Trophoblast cell (in vitro differentiated cells and primary cell): ENCODE data around the gene PPP1R14D.

ENCODE experiments used
- DNase-seq, 2 donors: peaks; one replicate each; pipeline ENCODE4 v3.0.0-alpha.2; 2016
- H2AFZ ChIP-seq: 2 replicates; pipeline ENCODE4 v1.6.1; 2013; ENCODE audit warnings: low read length, moderate library complexity, mild to moderate bottlenecking; ENCODE audit not compliant: insufficient read depth, poor library complexity
- H2AK5ac ChIP-seq: 2 replicates; pipeline ENCODE4 v1.6.1; 2013; ENCODE audit warnings: mild to moderate bottlenecking, low read length
- H2BK120ac ChIP-seq: 2 replicates; pipeline ENCODE4 v1.6.1; 2013; ENCODE audit warnings: low read length, mild to moderate bottlenecking, moderate library complexity; ENCODE audit not compliant: insufficient read depth, poor library complexity
- H2BK12ac ChIP-seq: 2 replicates; pipeline ENCODE4 v1.6.1; 2013; ENCODE audit warnings: mild to moderate bottlenecking, low read length, moderate library complexity
- H2BK5ac ChIP-seq: 2 replicates; pipeline ENCODE4 v1.6.1; 2013; ENCODE audit warnings: low read length, low read depth, moderate library complexity, mild to moderate bottlenecking; ENCODE audit not compliant: poor library complexity
- H3K14ac ChIP-seq: 2 replicates; pipeline ENCODE4 v1.6.1; 2013; ENCODE audit warnings: mild to moderate bottlenecking, low read length
- H3K18ac ChIP-seq: 2 replicates; pipeline ENCODE4 v1.6.1; 2013; ENCODE audit warnings: mild to moderate bottlenecking, low read length
- H3K23ac ChIP-seq: 2 replicates; pipeline ENCODE4 v1.6.1; 2013; ENCODE audit warnings: low read length
- H3K27ac ChIP-seq: 2 replicates; pipeline ENCODE4 v1.5.1; 2013; ENCODE audit warnings: low read depth, mild to moderate bottlenecking, inconsistent platforms, low read length, moderate library complexity
- H3K27me3 ChIP-seq: 2 replicates; pipeline ENCODE4 v1.6.1; 2013; ENCODE audit warnings: inconsistent platforms, mild to moderate bottlenecking, low read length, moderate library complexity; ENCODE audit not compliant: insufficient read depth
- H3K36me3 ChIP-seq, 2 experiments: 1 replicate in 1 of 2; 2 replicates in 1 of 2; pipeline ENCODE4 v1.6.1; 2013; ENCODE audit warnings: low read length in 2 of 2, mild to moderate bottlenecking in 2 of 2, moderate library complexity in 1 of 2; ENCODE audit not compliant: insufficient read depth in 2 of 2, control insufficient read depth in 1 of 2
- H3K4ac ChIP-seq: 2 replicates; pipeline ENCODE4 v1.6.1; 2013; ENCODE audit warnings: low read depth, mild to moderate bottlenecking, low read length, moderate library complexity
- H3K4me1 ChIP-seq, 2 experiments: 1 replicate in 1 of 2; 2 replicates in 1 of 2; pipeline ENCODE4 v1.6.1; 2013; ENCODE audit warnings: low read length in 2 of 2, mild to moderate bottlenecking in 2 of 2, moderate library complexity in 1 of 2; ENCODE audit not compliant: insufficient read depth in 2 of 2, control insufficient read depth in 1 of 2
- H3K4me2 ChIP-seq: 2 replicates; pipeline ENCODE4 v1.6.1; 2013; ENCODE audit warnings: inconsistent platforms, mild to moderate bottlenecking, low read length, moderate library complexity
- H3K4me3 ChIP-seq: 2 replicates; pipeline ENCODE4 v1.5.1; 2013; ENCODE audit warnings: mild to moderate bottlenecking, low read depth, low read length, inconsistent platforms
- H3K79me1 ChIP-seq: one replicate; pipeline ENCODE4 v1.6.1; 2013; ENCODE audit warnings: low read length
- H3K79me2 ChIP-seq: 2 replicates; pipeline ENCODE4 v1.6.1; 2013; ENCODE audit warnings: low read length, mild to moderate bottlenecking; ENCODE audit not compliant: control insufficient read depth, insufficient read depth, poor library complexity
- H3K9ac ChIP-seq: 2 replicates; pipeline ENCODE4 v1.6.1; 2013; ENCODE audit warnings: mild to moderate bottlenecking, low read length
- H3K9me3 ChIP-seq: 2 replicates; pipeline ENCODE4 v1.6.1; 2013; ENCODE audit warnings: low read depth, mild to moderate bottlenecking, control low read depth, inconsistent platforms, low read length; ENCODE audit not compliant: insufficient read depth
- H4K12ac ChIP-seq: 2 replicates; pipeline ENCODE4 v1.6.1; 2013; ENCODE audit warnings: low read depth, mild to moderate bottlenecking, low read length, moderate library complexity
- H4K8ac ChIP-seq: 2 replicates; pipeline ENCODE4 v1.6.1; 2013; ENCODE audit warnings: low read depth, mild to moderate bottlenecking, low read length, moderate library complexity
- H4K91ac ChIP-seq: one replicate; pipeline ENCODE4 v1.6.1; 2013; ENCODE audit warnings: low read depth, mild to moderate bottlenecking, low read length, moderate library complexity
- WGBS: extraction: QIAGEN DNeasy Blood & Tissue Kit; methylation state at CpG from one replicate; pipeline ENCODE4 v1.1.7; 2013; ENCODE audit warnings: missing lambda C conversion rate; ENCODE audit not compliant: insufficient read length, insufficient coverage; ENCODE audit errors: extremely low coverage; 5-methylcytosine and 5-hydroxymethylcytosine counted together

PPP1R14D gene

DNA sequence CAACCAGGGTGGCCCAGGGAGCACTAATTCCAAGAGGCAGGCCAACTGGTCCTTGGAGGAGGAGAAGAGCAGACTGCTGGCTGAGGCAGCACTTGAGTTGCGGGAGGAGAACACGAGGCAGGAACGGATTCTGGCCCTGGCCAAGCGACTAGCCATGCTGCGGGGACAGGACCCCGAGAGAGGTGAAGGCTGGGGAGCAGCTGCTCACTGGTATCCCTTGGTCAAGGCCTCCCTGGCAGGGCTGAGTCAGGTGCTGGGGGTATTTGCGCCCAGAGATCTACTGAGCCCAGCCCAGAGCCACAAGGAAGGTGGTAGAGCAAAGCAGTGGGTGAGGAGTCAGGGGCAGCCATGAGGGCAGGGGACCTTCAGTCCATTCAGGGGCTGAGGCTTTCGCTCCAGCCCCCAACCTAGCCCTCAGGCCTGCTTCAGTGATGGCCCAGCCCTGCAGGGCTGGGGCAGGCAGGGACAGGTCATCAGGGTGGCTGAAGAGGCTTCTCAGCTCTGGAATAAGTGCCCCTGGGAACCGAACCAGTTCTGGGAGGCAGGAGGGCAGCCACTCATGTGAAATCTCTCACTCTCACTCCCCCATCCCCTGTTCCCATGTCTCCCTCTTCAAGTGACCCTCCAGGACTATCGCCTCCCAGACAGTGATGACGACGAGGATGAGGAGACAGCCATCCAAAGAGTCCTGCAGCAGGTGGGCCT is 15.6 kb downstream of the PPP1R14D start:
- Histone ChIP-seq H3K27ac (no peak overlapping the region), H2BK120ac (no peak overlapping the region), H2BK12ac (no peak overlapping the region), H4K91ac (no peak overlapping the region), H2AFZ (no peak overlapping the region), H3K4me1 (peaks cover 8 to 9% of the 10 kb centered on the region in 2 experiments), H3K4ac (no peak overlapping the region), H2BK5ac (no peak overlapping the region), H3K27me3 (no peaks in the 10 kb centered on the region), H4K12ac (no peak overlapping the region), H3K79me1 (peaks cover under 1% of the 10 kb centered on the region), H3K36me3 (peaks cover 19 to 23% of the 10 kb centered on the region in 2 experiments), H3K23ac (no peak overlapping the region), H3K9ac (no peak overlapping the region), H3K9me3 (no peaks in the 10 kb centered on the region), H3K18ac (no peak overlapping the region), H2AK5ac (no peak overlapping the region), H3K79me2 (no peaks in the 10 kb centered on the region), H4K8ac (no peak overlapping the region), H3K4me3 (no peak overlapping the region), H3K4me2 (no peak overlapping the region), H3K14ac (no peak overlapping the region)
- WGBS, result no CpG with 5 or more reads among the region's 12 CpGs
- DNase-seq, result no peak

DNA sequence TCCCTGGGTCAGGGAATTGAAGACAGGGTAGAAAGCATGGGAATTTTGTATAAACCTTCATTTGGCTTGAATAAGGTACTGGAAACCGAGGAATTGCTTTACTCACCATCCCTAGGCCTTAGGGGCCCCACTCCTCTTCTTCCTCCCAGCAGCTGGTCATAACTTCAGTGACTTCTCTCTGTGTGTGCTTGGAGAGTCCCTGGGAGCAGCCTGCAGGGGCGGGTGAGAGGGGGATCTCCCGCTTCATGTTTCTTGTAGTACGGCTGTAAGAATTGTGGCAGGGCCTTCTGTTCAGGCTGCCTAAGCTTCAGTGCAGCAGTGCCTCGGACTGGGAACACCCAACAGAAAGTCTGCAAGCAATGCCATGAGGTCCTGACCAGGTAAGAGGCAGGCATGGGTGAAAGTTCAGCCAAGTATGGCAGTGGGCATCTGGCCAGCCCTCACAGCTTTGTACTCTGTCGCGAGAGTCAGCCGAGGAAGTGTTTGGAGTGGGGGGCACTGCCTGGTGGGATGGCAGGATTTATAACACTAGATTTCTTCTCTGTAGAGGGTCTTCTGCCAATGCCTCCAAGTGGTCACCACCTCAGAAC is 19.6 kb downstream of the PPP1R14D start:
- H2BK120ac ChIP-seq, result no peak overlapping the region
- no peak overlapping the region for H3K9ac ChIP-seq
- H3K9me3 ChIP-seq, result peaks cover 3% of the 10 kb centered on the region
- H3K27me3 ChIP-seq, result no peaks in the 10 kb centered on the region
- peaks cover 7% of the 10 kb centered on the region for H3K79me2 ChIP-seq
- no peak overlapping the region for H3K4me2 ChIP-seq
- no CpG with 5 or more reads among the region's 8 CpGs for WGBS
- H2AFZ ChIP-seq, result no peak overlapping the region
- no peak overlapping the region for H3K27ac ChIP-seq
- no peak overlapping the region for H4K91ac ChIP-seq
- H3K4me1 ChIP-seq, result peaks cover 3 to 9% of the 10 kb centered on the region in 2 experiments
- no peak overlapping the region for H3K23ac ChIP-seq
- no peak overlapping the region for H3K14ac ChIP-seq
- no peak overlapping the region for H4K12ac ChIP-seq
- H3K4ac ChIP-seq, result no peak overlapping the region
- no peak overlapping the region for H2BK5ac ChIP-seq
- DNase-seq, result no peak
- peaks cover 16 to 19% of the 10 kb centered on the region in 2 experiments for H3K36me3 ChIP-seq
- no peak overlapping the region for H4K8ac ChIP-seq
- H3K79me1 ChIP-seq, result peaks cover 10% of the 10 kb centered on the region
- H3K4me3 ChIP-seq, result no peak overlapping the region
- H3K18ac ChIP-seq, result no peak overlapping the region
- H2BK12ac ChIP-seq, result no peak overlapping the region
- H2AK5ac ChIP-seq, result no peak overlapping the region

DNA sequence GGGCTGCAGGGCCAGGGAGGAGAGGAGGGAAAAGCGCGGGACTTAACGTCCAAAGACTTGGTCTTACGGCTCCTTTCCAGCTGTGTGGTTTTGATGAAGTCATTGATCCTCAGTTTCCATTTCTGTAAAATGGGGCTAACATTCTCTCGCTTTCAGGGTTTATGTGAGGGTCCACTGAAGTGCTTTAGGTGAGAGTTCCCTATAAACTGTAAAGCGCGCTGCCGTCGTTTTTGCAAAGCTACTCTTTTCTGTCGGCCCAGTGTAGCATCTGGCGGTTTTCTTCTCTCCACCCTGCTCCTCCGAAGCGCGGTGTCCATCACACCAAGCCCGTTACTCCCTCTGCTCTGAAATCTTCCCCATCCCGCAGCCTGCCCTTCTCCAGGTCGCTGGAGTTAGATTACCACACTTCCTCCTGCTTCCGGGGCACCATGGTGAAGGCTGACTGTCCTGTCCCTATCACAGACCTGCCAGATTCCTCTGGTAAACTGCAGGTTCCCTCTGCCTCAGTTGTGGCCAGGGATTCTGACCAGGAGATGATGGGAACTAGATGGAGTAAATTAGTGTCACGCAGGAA is 20.5 kb downstream of the PPP1R14D start:
- Histone ChIP-seq H3K79me2 (peaks cover 7% of the 10 kb centered on the region), H4K91ac (peak overlapping the region; percentile 53), H3K36me3 (peaks cover 9 to 11% of the 10 kb centered on the region in 2 experiments), H3K9ac (peak overlapping the region; percentile 57), H3K4me3 (peak overlapping the region; percentile 79), H3K27me3 (no peaks in the 10 kb centered on the region), H3K23ac (no peak overlapping the region), H3K27ac (no peak overlapping the region), H3K4me1 (peaks cover 3 to 9% of the 10 kb centered on the region in 2 experiments), H3K14ac (peak overlapping the region; percentile 83), H3K9me3 (peaks cover 3% of the 10 kb centered on the region), H2AFZ (peak overlapping the region; percentile 78), H4K8ac (peak overlapping the region; percentile 78), H2BK120ac (no peak overlapping the region), H2BK12ac (no peak overlapping the region), H3K4me2 (peak overlapping the region; percentile 73), H4K12ac (peak overlapping the region; percentile 78), H2AK5ac (peak overlapping the region; percentile 51), H3K18ac (peak overlapping the region; percentile 85), H3K79me1 (peaks cover 10% of the 10 kb centered on the region), H3K4ac (peak overlapping the region; percentile 55), H2BK5ac (no peak overlapping the region)
- no peak for DNase-seq
- WGBS, result no CpG with 5 or more reads among the region's 19 CpGs

DNA sequence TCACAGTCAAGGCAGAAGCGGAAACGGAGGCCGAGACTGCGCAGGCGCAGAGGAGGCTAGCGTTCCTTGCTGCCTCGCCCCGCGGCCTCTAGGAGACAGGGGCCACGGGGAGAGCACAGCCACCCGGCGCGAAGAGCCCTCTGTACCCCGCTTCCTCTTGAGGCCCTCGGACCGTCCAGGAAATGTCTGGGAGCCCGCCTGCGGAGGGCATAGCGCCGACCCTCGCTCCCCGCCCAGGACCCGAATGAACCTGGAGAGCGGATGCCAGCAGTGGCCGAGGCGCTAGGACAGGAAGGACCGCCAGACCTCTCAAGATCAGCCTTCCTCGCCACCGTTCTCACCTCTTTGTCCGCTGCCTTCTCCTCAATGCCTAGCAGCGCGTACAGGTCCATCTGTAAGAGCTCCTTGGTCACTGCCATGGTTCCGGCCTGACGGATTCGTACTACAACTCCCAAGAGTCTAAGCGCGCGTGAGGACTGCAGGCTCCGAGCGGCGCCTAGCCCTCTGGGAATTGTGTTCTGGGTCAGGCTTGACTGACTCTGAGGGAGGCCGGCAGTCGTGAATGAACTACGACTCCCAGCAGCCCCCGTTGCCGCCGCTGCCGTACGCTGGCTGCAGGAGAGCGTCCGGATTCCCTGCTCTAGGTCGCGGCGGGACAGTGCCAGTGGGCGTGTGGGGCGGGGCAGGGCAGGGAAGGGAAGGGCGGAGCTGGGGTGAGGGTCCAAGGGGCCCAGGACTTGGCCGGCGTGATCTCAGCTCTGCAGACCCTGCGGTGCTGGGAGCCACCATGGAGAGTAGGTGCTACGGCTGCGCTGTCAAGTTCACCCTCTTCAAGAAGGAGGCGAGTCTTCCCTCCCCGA is 21.2 kb downstream of the PPP1R14D start, which contains the start of the genes DNAJC17 and ZFYVE19:
DNAJC17 (minus strand) TSS at position 446 of the 860 bp plus-strand sequence; CDS start at position 419, 27 bp downstream.
ZFYVE19 (plus strand) TSS at position 62 of the 860 bp plus-strand sequence; CDS start at position 563, 501 bp downstream.
- H3K4ac ChIP-seq, result peak within 1 kb of the TSS; percentile 77
- peak within 1 kb of the TSS; percentile 88 for H3K9ac ChIP-seq
- H3K4me2 ChIP-seq, result peak within 1 kb of the TSS; percentile 73
- H4K91ac ChIP-seq, result peak within 1 kb of the TSS; percentile 96
- H2BK5ac ChIP-seq, result peak within 1 kb of the TSS; percentile 81
- H2AFZ ChIP-seq, result peak within 1 kb of the TSS; percentile 95
- H3K4me1 ChIP-seq, result peaks cover 3 to 9% of the 10 kb centered on the region in 2 experiments
- H2AK5ac ChIP-seq, result peak within 1 kb of the TSS; percentile 55
- peaks cover 3% of the 10 kb centered on the region for H3K9me3 ChIP-seq
- H3K79me2 ChIP-seq, result peaks cover 7% of the 10 kb centered on the region
- DNase-seq, result peak; percentile 99
- no CpG with 5 or more reads among the region's 64 CpGs for WGBS
- H3K18ac ChIP-seq, result peak within 1 kb of the TSS; percentile 97
- peaks cover 10% of the 10 kb centered on the region for H3K79me1 ChIP-seq
- no peak within 1 kb of the TSS for H3K23ac ChIP-seq
- peak within 1 kb of the TSS; percentile 98 for H3K4me3 ChIP-seq
- peak within 1 kb of the TSS; percentile 28 for H2BK12ac ChIP-seq
- H3K36me3 ChIP-seq, result peaks cover 6 to 8% of the 10 kb centered on the region in 2 experiments
- peak within 1 kb of the TSS; percentile 96 for H3K14ac ChIP-seq
- peak within 1 kb of the TSS; percentile 96 for H4K12ac ChIP-seq
- peak within 1 kb of the TSS; percentile 99 for H4K8ac ChIP-seq
- H3K27ac ChIP-seq, result peak within 1 kb of the TSS; percentile 77
- peak within 1 kb of the TSS; percentile 70 for H2BK120ac ChIP-seq
- H3K27me3 ChIP-seq, result no peaks in the 10 kb centered on the region
